Measurements from ENCODE around the gene ADM5. TPM values are rescaled to one million over a fixed set of nuclear protein-coding genes. Genes with fewer than 3 reads are reported as not detected.

The ADM5 gene
- total RNA-seq, 1 donor from 2014 or later, result 0.19 TPM

DNA sequence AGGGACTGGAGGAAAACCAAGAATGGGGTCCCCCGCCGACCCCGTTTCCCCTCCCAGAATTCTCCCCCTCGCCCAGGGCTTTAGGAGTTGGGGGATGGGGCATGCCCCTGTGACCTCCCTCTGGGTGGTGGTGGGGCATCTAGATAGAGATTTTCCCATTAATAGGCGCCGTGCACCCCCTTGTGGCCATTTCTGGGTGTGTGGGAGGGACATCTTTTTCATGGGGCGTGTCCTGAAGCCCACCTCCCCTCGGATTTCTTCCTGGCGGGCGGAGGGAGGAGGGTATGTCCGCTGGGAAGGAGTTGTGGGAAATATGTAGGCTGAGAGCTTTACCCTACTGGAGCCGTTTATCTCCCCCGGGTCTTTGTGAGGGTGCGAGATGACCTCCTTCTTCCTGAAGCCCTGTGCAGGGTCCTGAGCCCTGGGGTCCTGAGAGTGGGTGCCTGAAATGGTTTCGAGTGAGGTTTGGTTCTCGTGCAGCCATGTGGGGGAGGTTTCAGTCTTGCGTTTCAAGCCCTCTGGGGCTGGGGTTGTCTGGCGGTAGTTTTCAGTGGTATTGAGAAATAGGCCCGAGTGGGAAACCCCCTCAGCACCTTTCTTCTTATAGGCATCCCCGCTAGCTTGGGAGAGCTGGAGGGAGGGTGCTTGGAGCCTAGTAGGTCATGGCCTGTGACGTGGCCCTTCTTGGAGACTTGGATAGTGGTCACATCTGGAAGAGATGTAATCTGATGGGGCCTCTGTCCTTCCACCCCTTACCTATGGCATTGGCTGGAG lies 11.3 kb upstream of the ADM5 start:
- no peak for DNase-seq (ENCODE audit: low spot score)
- intact Hi-C loops (cut with DNase I), result loop anchor here (2.0 to 5.0 kb wide), 3 partner anchors 37 to 181 kb away; partner anchors contain the start of genes PRR12, RPS11 and RRAS

GRCh38 chr19:49678985-49679770 lies 10.2 kb upstream of the ADM5 start:
- intact Hi-C loops (cut with DNase I), result loop anchor here (5.0 kb wide), 2 partner anchors 87 to 182 kb away; partner anchors contain the start of genes PRR12 and RPS11
- no peak for DNase-seq (ENCODE audit: low spot score)

DNA sequence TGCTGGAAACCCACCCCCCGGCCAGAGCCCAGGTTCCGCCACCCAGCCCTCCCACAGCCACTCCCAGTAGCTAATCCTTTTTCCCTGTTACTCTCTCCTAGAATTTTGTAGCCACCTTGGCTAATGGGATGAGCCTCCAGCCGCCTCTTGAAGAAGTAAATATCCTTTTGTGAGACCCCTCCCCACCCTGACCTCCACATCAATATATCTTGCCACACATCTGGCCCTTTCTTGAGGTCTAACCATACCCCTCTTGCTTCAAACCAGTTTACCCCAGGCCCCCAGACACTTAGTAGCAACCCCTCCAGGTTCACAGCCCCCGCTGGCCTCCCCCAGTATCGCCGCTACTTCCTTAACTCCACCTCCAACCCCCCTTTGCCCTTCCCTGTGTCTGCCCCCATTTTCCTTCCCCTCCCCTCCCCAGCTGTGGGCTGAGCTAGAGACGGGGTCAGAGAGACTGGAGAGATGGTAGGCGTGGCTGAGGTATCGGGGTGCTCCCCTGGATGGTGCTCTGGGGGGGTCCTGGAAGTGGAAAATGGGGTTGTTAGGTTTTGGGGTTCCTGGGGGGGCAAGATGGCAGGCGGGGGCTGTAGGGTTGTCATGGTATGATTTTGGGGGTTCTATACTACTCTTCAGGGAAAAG lies 9.5 kb upstream of the ADM5 start:
- no peak for DNase-seq (ENCODE audit: low spot score)
- intact Hi-C loops (cut with DNase I), result loop anchor here (5.0 kb wide), 3 partner anchors 88 to 183 kb away; partner anchors contain the start of genes PRR12 and RPS11

- DNase-seq (ENCODE audit: low spot score), result peak; percentile 96
- intact Hi-C loops (cut with DNase I), result loop anchor here (5.0 kb wide), 1 partner anchor 127 kb away; no protein-coding TSS in a partner anchor
These were observed 8.7 kb upstream of the ADM5 start for GRCh38 chr19:49680421-49681351.

GRCh38 chr19:49681830-49682229 lies 7.6 kb upstream of the ADM5 start:
- intact Hi-C loops (cut with DNase I), result loop anchor here (5.0 kb wide), 1 partner anchor 125 kb away; no protein-coding TSS in a partner anchor
- no peak for DNase-seq (ENCODE audit: low spot score)

DNA sequence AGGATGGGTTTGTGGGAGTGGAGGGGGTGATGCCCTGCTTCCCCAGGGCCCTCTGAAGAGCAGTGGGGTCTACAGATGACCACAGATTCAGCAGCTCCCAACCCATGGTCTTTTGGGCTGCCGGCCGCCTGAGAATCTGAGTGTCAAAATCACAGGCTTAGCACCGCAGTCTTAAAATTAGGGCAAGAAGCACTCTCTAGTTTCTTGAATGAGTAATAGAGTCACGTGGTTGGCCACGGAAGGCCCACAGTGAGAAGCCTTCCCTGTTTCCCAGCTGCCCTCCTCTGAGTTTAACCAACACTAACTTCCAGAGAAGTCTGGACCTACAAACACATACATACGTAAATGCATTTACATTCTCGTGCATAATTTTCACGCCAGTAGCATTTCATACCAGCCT lies 7.1 kb upstream of the ADM5 start:
- intact Hi-C loops (cut with DNase I), result loop anchor here (5.0 kb wide), 1 partner anchor 125 kb away; no protein-coding TSS in a partner anchor
- DNase-seq (ENCODE audit: low spot score), result no peak

GRCh38 chr19:49683814-49684250 lies 5.6 kb upstream of the ADM5 start:
- intact Hi-C loops (cut with DNase I), result loop anchor here (5.0 kb wide), 1 partner anchor 123 kb away; no protein-coding TSS in a partner anchor
- DNase-seq (ENCODE audit: low spot score), result no peak

DNA sequence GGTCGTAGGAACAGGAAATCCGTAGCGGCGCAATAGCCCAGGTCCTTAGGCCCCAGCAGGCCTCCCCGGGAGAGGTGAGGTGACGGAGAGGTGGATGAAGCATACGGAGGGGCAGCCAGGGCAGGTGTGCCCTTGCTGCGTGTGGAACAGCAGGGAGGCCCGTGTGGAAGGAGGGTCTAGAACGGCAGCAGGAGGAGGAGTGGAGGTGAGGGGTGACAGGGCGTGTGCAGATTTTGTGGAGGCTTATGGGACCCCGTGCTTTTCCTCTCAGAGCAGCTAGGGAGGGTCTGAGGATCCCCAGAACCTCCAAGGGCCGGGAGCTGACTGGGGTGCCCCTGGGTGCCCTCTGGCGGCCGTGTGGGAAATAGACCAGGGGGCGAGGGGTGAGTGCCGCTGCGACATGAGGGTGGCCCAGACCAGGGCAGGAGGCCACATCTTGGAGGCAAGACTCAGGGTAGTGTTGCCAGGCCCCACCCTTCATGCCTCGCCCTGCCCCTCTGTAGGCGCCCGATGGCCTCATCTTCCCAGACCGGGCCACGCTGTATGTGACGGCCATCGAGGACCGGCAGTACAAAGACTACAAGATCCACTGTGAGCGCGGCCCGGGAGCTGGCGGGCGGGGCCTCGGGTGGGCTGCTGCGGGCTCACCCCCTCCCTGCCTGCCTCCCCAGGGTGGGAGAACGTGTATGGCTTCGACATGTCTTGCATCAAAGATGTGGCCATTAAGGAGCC lies 5.0 kb upstream of the ADM5 start:
- DNase-seq (ENCODE audit: low spot score), result no peak
- intact Hi-C loops (cut with DNase I), result loop anchor here (5.0 kb wide), 1 partner anchor 123 kb away; no protein-coding TSS in a partner anchor

GRCh38 chr19:49684983-49685553 lies 4.3 kb upstream of the ADM5 start:
- no peak for DNase-seq (ENCODE audit: low spot score)
- intact Hi-C loops (cut with DNase I), result loop anchor here (5.0 kb wide), 1 partner anchor 122 kb away; no protein-coding TSS in a partner anchor

DNA sequence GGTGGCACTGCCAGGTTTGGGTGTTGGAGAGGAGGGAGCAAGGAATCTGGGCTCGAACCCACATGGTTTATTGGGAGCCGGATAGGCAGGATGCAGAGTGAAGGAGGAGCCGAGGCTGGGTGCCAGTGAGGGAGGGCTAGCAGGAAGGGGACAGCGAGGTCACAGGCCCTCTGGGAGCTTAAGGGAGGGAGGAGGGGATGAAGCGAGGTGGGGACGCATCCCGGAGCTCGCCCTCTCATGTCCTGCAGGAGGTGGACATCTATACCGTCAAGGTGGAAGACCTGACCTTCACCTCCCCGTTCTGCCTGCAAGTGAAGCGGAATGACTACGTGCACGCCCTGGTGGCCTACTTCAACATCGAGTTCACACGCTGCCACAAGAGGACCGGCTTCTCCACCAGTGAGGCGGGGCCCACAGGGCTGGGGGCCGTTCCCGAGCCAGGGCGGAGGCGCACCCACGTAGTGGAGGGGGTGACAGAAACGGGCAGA lies 3.5 kb upstream of the ADM5 start:
- intact Hi-C loops (cut with DNase I), result no loop called here
- DNase-seq (ENCODE audit: low spot score), result no peak

DNA sequence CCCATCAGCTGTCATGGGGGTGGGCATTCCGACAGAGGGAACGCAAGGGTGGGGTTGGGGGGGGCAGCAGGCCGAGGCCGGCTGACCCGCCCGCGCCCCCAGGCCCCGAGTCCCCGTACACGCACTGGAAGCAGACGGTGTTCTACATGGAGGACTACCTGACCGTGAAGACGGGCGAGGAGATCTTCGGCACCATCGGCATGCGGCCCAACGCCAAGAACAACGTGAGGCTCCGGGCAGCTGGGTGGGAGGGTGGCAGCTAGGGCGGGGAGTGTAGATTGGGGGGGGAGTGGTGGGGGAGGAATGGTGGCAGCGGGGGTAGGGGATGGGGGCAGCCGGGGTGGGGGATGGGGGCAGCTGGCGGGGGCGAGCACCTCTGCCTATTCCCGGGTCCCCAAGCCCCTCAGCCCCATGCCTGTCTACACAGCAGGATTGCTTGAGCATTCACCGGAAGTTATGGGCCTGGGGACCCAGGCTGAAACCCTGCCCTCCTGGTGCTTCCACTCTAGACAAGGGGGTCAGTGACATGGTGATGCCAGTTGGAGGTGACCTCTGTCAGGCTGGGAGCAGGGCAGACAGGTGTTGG lies 2.8 kb upstream of the ADM5 start:
- DNase-seq (ENCODE audit: low spot score), result no peak
- intact Hi-C loops (cut with DNase I), result no loop called here

DNA sequence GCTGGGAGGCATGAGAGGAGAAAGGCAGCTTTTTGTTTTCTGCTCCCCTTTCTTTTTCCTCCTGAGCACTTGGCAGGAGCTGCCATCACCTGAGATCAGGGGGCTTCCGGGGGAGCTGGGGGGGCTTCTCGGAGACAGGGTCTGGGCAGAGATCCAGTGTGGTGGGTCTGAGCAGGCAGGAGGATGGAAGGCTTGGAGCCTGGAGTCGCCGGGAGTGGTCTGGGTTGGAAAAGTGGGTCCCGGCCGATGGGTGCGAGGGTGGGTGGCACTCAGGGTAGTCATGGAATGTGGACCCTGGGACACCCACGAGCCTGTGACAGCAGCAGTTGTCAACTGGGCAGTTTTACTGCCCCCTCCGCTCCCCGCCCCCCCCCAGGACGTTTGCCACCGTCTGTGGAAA lies 2.2 kb upstream of the ADM5 start:
- intact Hi-C loops (cut with DNase I), result no loop called here
- DNase-seq (ENCODE audit: low spot score), result no peak

- intact Hi-C loops (cut with DNase I), result no loop called here
- DNase-seq (ENCODE audit: low spot score), result no peak
These were observed 1.7 kb upstream of the ADM5 start for GRCh38 chr19:49687566-49688316.

- intact Hi-C loops (cut with DNase I), result no loop called here
- no peak for DNase-seq (ENCODE audit: low spot score)
These were observed 762 bp upstream of the ADM5 start for GRCh38 chr19:49688531-49689132.

- intact Hi-C loops (cut with DNase I), result no loop called here
- DNase-seq (ENCODE audit: low spot score), result no peak
These were observed 773 bp downstream of the ADM5 start for GRCh38 chr19:49690079-49690655.

Data from cardiac septum (tissue), 1 donor.